Measurements from ENCODE around the gene MED13.

DNA sequence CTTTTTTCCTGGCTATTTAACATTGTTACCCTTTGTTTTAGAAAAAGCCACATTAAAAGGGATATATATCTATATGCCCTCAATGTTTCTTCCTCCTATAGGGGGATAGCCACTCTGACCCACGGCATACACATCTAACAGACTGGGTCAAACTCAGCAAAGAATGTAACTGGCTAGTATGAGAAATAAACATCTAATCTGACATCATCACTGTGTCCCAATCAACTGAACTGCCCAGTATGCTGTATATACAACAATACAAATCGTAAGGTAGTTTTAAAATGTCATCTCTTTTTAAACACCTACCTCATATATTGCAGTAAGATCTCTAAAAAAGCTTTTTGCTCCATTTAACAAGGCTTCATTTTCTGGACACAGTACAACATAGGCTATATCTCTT lies 97.3 kb downstream of the MED13 start:
- TF ChIP-seq POLR2A (IDR thresholded peaks at IDR 0.05; ENCODE audit: low read length) (no peak), GATA1 (IDR thresholded peaks at IDR 0.05; ENCODE audit: low read depth, low read length) (no peak)
